Measurements from ENCODE around the gene RIMBP2. TPM values are rescaled to one million over a fixed set of nuclear protein-coding genes. Genes with fewer than 3 reads are reported as not detected.

The RIMBP2 gene
- total and polyA plus RNA-seq, 4 donors: 0.39 to 1.0 TPM; not detected in 2

DNA sequence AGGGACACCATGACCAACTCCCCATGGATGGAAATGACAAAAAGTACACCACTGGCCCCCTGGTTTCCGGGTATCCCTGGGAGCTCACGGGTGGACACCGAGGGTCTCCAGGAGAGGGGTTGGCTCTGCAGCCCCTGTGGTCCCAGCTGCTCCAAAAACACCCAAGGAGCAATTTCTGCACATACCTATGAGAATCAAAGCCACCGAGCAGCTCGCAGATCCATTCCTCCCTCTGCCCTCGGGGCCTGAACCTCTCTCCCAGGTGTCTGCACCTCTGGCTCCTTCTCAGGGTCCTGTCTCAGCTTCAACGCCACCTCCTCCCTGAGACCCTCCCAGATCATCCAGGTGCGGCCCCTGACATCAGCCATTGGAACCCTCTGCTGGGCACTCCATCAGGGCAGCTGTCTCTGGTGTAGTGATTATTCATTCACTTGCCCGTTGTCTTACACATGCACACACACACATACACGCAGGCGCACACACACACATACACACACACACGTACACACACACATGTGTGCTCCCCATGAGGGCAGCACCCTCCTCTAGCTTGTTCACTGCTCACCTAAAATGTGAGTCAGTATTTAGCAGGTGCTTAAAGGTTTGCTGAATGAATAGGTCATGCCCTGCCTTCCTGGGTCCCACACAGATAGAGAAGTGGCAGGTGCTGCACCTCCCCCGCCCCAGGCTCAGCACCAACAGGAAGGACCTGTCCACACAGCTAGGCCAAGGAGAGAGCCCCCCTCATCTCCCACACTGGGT, 5.9 kb downstream of the RIMBP2 start:
- intact Hi-C loops (cut with DNase I): no loop called here
- no peaks in the 10 kb centered on the region for H3K4me1 ChIP-seq (ENCODE audit: control insufficient read depth in 1 of 2, insufficient read depth in 2 of 2, low read length in 2 of 2)
- no peaks in the 10 kb centered on the region for H3K36me3 ChIP-seq (ENCODE audit: control insufficient read depth in 1 of 2, insufficient read depth in 2 of 2, low read length in 1 of 2)
- ATAC-seq (ENCODE audit: low FRiP score) (no peak), DNase-seq (no peak)
- H3K27ac ChIP-seq (ENCODE audit: low read depth in 1 of 2, low read length in 2 of 2): no peak overlapping the region
- WGBS, 2 donors: 85% methylated on average over 13 of the region's 13 CpGs
- no peaks in the 10 kb centered on the region for H3K27me3 ChIP-seq (ENCODE audit: control insufficient read depth in 1 of 2, insufficient read depth in 2 of 2, low read length in 1 of 2)
- H3K9me3 ChIP-seq (ENCODE audit: control insufficient read depth, low read length): no peaks in the 10 kb centered on the region
- H3K4me3 ChIP-seq (ENCODE audit: low read length in 2 of 2): no peak overlapping the region

DNA sequence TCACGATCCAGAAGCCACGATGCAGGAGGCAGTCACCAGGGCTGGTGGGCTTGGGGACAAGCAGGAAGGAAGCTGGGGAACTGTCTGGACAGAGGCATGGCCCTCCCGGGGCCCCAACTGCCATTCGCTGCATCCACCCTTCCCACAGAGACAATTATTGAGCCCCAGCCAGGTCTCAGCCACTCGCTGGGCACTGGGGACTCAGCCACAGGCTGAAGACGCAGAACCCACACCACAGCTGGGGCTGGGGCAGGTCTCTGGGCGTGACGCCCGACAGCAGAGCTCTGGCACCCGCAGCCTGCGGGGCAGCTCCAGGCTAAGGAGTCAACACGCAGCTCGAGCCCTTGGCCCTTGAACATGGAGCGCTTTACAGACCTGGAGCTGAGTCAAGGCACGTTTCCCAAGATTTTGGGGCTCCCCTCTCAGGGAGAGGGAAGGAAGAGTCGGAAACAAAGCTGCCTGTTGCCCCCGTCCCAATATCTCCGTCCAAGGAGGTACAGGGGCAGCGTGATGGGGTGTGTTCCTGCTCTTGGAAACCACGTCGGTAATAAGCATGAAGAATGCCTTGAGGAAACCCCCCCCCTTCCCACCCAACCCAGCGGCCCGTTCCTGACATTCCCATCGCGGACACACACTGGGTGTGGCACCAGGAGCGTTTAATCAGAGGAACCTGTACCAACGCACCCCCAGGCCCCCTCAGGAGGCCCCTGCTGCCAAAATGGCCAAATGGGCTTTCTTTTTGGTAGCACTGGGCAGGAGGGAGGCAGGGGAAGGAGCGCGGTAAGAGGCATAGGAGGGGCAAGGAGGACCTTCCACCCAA, 6.7 kb downstream of the RIMBP2 start:
- no peaks in the 10 kb centered on the region for H3K27me3 ChIP-seq (ENCODE audit: control insufficient read depth in 1 of 2, insufficient read depth in 2 of 2, low read length in 1 of 2)
- peak in 1 of 2 donors; percentile 57 for DNase-seq
- ATAC-seq (ENCODE audit: low FRiP score): no peak

GRCh38 chr12:130708648-130709047, 7.5 kb downstream of the RIMBP2 start:
- DNase-seq: peak; percentile 34 to 51
- 89 to 90% methylated on average over 12 of the region's 12 CpGs for WGBS, 2 donors
- intact Hi-C loops (cut with DNase I): no loop called here
- Histone ChIP-seq H3K27ac (ENCODE audit: low read depth in 1 of 2, low read length in 2 of 2) (no peak overlapping the region), H3K36me3 (ENCODE audit: control insufficient read depth in 1 of 2, insufficient read depth in 2 of 2, low read length in 1 of 2) (no peaks in the 10 kb centered on the region), H3K9me3 (ENCODE audit: control insufficient read depth, low read length) (no peaks in the 10 kb centered on the region), H3K4me1 (ENCODE audit: control insufficient read depth in 1 of 2, insufficient read depth in 2 of 2, low read length in 2 of 2) (no peaks in the 10 kb centered on the region), H3K4me3 (ENCODE audit: low read length in 2 of 2) (no peak overlapping the region), H3K27me3 (ENCODE audit: control insufficient read depth in 1 of 2, insufficient read depth in 2 of 2, low read length in 1 of 2) (no peaks in the 10 kb centered on the region)
- ATAC-seq (ENCODE audit: low FRiP score): no peak

More for the DNA sequence above, 6.7 kb downstream of the RIMBP2 start:
- no peak overlapping the region for H3K4me3 ChIP-seq (ENCODE audit: low read length in 2 of 2)
- no peak overlapping the region for H3K27ac ChIP-seq (ENCODE audit: low read depth in 1 of 2, low read length in 2 of 2)
- intact Hi-C loops (cut with DNase I): no loop called here
- H3K36me3 ChIP-seq (ENCODE audit: control insufficient read depth in 1 of 2, insufficient read depth in 2 of 2, low read length in 1 of 2): no peaks in the 10 kb centered on the region
- 59 to 65% methylated on average over 29 of the region's 29 CpGs for WGBS, 2 donors
- no peaks in the 10 kb centered on the region for H3K4me1 ChIP-seq (ENCODE audit: control insufficient read depth in 1 of 2, insufficient read depth in 2 of 2, low read length in 2 of 2)
- H3K9me3 ChIP-seq (ENCODE audit: control insufficient read depth, low read length): no peaks in the 10 kb centered on the region

- no peak for DNase-seq
- Histone ChIP-seq H3K36me3 (ENCODE audit: control insufficient read depth in 1 of 2, insufficient read depth in 2 of 2, low read length in 1 of 2) (no peaks in the 10 kb centered on the region), H3K9me3 (ENCODE audit: control insufficient read depth, low read length) (no peaks in the 10 kb centered on the region), H3K27me3 (ENCODE audit: control insufficient read depth in 1 of 2, insufficient read depth in 2 of 2, low read length in 1 of 2) (no peaks in the 10 kb centered on the region), H3K4me1 (ENCODE audit: control insufficient read depth in 1 of 2, insufficient read depth in 2 of 2, low read length in 2 of 2) (no peaks in the 10 kb centered on the region), H3K27ac (ENCODE audit: low read depth in 1 of 2, low read length in 2 of 2) (no peak overlapping the region), H3K4me3 (ENCODE audit: low read length in 2 of 2) (no peak overlapping the region)
- no peak for ATAC-seq (ENCODE audit: low FRiP score)
- intact Hi-C loops (cut with DNase I): no loop called here
- 89 to 90% methylated on average over 8 of the region's 8 CpGs for WGBS, 2 donors
Observed at GRCh38 chr12:130707571-130707891, 8.6 kb downstream of the RIMBP2 start.

GRCh38 chr12:130706885-130707570, 9.1 kb downstream of the RIMBP2 start:
- H3K9me3 ChIP-seq (ENCODE audit: control insufficient read depth, low read length): no peaks in the 10 kb centered on the region
- WGBS, 2 donors: 78 to 85% methylated on average over 15 of the region's 15 CpGs
- no peak overlapping the region for H3K4me3 ChIP-seq (ENCODE audit: low read length in 2 of 2)
- H3K36me3 ChIP-seq (ENCODE audit: control insufficient read depth in 1 of 2, insufficient read depth in 2 of 2, low read length in 1 of 2): no peaks in the 10 kb centered on the region
- DNase-seq: no peak
- H3K27me3 ChIP-seq (ENCODE audit: control insufficient read depth in 1 of 2, insufficient read depth in 2 of 2, low read length in 1 of 2): no peaks in the 10 kb centered on the region
- intact Hi-C loops (cut with DNase I): no loop called here
- H3K4me1 ChIP-seq (ENCODE audit: control insufficient read depth in 1 of 2, insufficient read depth in 2 of 2, low read length in 2 of 2): no peaks in the 10 kb centered on the region
- H3K27ac ChIP-seq (ENCODE audit: low read depth in 1 of 2, low read length in 2 of 2): no peak overlapping the region
- no peak for ATAC-seq (ENCODE audit: low FRiP score)

DNA sequence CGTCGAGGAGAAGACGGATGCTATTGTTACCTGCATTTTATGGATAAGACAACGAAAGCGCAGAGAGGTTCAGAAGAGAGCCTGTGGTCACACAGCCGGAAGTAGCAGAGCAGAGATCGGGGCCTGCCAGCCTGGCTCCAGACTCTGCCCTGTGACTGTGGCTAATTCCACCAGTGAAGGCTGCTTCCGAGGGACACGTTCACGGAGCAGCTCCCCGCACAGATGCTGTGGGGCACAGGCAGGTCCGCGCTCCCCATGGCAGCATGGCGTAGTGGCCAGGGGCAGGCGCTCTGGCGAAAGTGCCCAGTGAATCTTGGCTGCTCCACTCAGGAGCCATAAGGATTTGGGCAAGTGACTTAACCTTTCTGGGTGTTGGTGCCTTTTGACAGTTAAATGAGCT, 9.8 kb downstream of the RIMBP2 start:
- ATAC-seq (ENCODE audit: low FRiP score) (no peak), DNase-seq (no peak)
- WGBS, 2 donors: 89 to 91% methylated on average over 16 of the region's 16 CpGs
- no peaks in the 10 kb centered on the region for H3K9me3 ChIP-seq (ENCODE audit: control insufficient read depth, low read length)
- no peaks in the 10 kb centered on the region for H3K36me3 ChIP-seq (ENCODE audit: control insufficient read depth in 1 of 2, insufficient read depth in 2 of 2, low read length in 1 of 2)
- no peak overlapping the region for H3K27ac ChIP-seq (ENCODE audit: low read depth in 1 of 2, low read length in 2 of 2)
- H3K27me3 ChIP-seq (ENCODE audit: control insufficient read depth in 1 of 2, insufficient read depth in 2 of 2, low read length in 1 of 2): no peaks in the 10 kb centered on the region
- no peaks in the 10 kb centered on the region for H3K4me1 ChIP-seq (ENCODE audit: control insufficient read depth in 1 of 2, insufficient read depth in 2 of 2, low read length in 2 of 2)
- intact Hi-C loops (cut with DNase I): no loop called here
- no peak overlapping the region for H3K4me3 ChIP-seq (ENCODE audit: low read length in 2 of 2)

DNA sequence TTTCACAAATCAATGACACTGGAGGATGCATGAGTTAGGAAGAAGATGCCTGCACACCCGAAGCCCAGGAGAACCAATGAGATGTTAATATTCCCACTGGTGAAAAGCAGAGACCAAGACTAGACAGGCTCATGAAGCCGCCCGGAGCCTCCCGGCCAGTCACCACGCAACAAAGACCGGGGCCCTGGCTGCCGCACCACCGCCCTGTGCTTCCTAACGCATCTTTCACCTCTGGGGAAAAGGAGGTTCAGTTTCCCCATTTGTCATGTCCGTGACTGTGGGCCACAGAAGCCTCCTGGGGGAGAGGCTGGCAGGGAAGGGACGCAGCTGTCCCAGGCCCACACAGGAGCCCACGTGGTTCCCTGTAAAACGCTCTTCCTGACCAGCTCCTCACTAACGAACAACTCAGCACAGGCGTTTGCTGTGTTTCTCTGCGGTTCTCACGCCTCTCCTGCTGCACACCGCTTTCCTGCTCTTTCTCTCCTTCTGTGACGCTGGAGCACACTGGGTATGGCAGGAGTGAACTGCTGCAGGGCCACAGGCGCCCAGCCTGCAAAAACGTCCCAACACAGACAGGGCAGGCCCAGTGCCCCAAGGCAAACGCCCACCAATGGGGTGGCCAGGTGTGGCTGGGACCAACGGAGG, 10.8 kb downstream of the RIMBP2 start:
- no peaks in the 10 kb centered on the region for H3K36me3 ChIP-seq (ENCODE audit: control insufficient read depth in 1 of 2, insufficient read depth in 2 of 2, low read length in 1 of 2)
- no peak for DNase-seq

GRCh38 chr12:130704606-130705005, 11.5 kb downstream of the RIMBP2 start:
- Histone ChIP-seq H3K36me3 (ENCODE audit: control insufficient read depth in 1 of 2, insufficient read depth in 2 of 2, low read length in 1 of 2) (no peaks in the 10 kb centered on the region), H3K4me1 (ENCODE audit: control insufficient read depth in 1 of 2, insufficient read depth in 2 of 2, low read length in 2 of 2) (no peaks in the 10 kb centered on the region), H3K27ac (ENCODE audit: low read depth in 1 of 2, low read length in 2 of 2) (no peak overlapping the region), H3K27me3 (ENCODE audit: control insufficient read depth in 1 of 2, insufficient read depth in 2 of 2, low read length in 1 of 2) (no peaks in the 10 kb centered on the region), H3K9me3 (ENCODE audit: control insufficient read depth, low read length) (no peaks in the 10 kb centered on the region), H3K4me3 (ENCODE audit: low read length in 2 of 2) (no peak overlapping the region)
- WGBS, 2 donors: 83 to 89% methylated on average over 13 of the region's 13 CpGs
- intact Hi-C loops (cut with DNase I): no loop called here
- DNase-seq (no peak), ATAC-seq (ENCODE audit: low FRiP score) (no peak)

More for the DNA sequence above, 10.8 kb downstream of the RIMBP2 start:
- intact Hi-C loops (cut with DNase I): no loop called here
- 34 to 48% methylated on average over 23 of the region's 23 CpGs for WGBS, 2 donors
- Histone ChIP-seq H3K27me3 (ENCODE audit: control insufficient read depth in 1 of 2, insufficient read depth in 2 of 2, low read length in 1 of 2) (no peaks in the 10 kb centered on the region), H3K27ac (ENCODE audit: low read depth in 1 of 2, low read length in 2 of 2) (no peak overlapping the region), H3K4me3 (ENCODE audit: low read length in 2 of 2) (no peak overlapping the region), H3K4me1 (ENCODE audit: control insufficient read depth in 1 of 2, insufficient read depth in 2 of 2, low read length in 2 of 2) (no peaks in the 10 kb centered on the region), H3K9me3 (ENCODE audit: control insufficient read depth, low read length) (no peaks in the 10 kb centered on the region)
- ATAC-seq (ENCODE audit: low FRiP score): no peak
